HCT116 (cell line): Measurements from ENCODE around the gene SPATA3. TPM values are rescaled to one million over a fixed set of nuclear protein-coding genes. Genes with fewer than 3 reads are reported as not detected.

Source experiments
- ATAC-seq: fragments of 200-7000 bp; cut with Tn5 transposase; 2 replicates; pipeline ENCODE4 v1.9.1; 2020; ENCODE audit warnings: mild to moderate bottlenecking, moderate library complexity
- BruUV-seq: library from RNA; stranded (reverse); fragments of 400-500 nt; replicated peaks from 2 replicates; lab custom pipeline; 2021; lab: Mats Ljungman, UMichigan
- CTCF ChIA-PET: fragments of 300-600 bp; sonication (Branson Sonifier 250); formaldehyde crosslinking; loops from one replicate; lab custom pipeline; 2021; ENCODE audit warnings: antibody characterized with exemption; lab: Charles Lee
- POLR2A ChIA-PET: fragments of 300-600, 350-600 bp; sonication (Branson Sonifier 250); formaldehyde crosslinking; loops from one replicate; lab custom pipeline; 2021; ENCODE audit warnings: antibody characterized with exemption; lab: Charles Lee
- RAD21 ChIA-PET, 2 experiments: fragments of 300-600 bp; sonication (Branson Sonifier 250); formaldehyde crosslinking; loops; one replicate each; lab custom pipeline; 2023; ENCODE audit warnings: low total read pairs in 2 of 2; ENCODE audit not compliant: uncharacterized antibody in 2 of 2, unreplicated experiment in 2 of 2, low non-redundant PET in 1 of 2; lab: Charles Lee
- DNase-seq: peaks from one replicate; pipeline ENCODE4 v3.0.0-alpha.2; 2010; ENCODE audit warnings: low read depth, low spot score
- H2AFZ ChIP-seq: fragments of 200-600 bp; shearing (Covaris generic), sonication (generic); 2 replicates; pipeline ENCODE4 v1.6.1; 2017; ENCODE audit warnings: low read depth, mixed run types, mixed read lengths, antibody characterized with exemption, low read length; ENCODE audit not compliant: poor library complexity, severe bottlenecking
- H3K27ac ChIP-seq: 2 replicates; pipeline ENCODE4 v1.5.1; 2012; ENCODE audit warnings: low read depth, low read length
- H3K27me3 ChIP-seq: fragments of 200-600 bp; sonication (generic); 2 replicates; pipeline ENCODE4 v1.6.1; 2016; ENCODE audit warnings: mixed run types, low read length, mixed read lengths; ENCODE audit not compliant: insufficient read depth
- H3K36me3 ChIP-seq, 2 experiments: fragments of 200-500 bp in 1 of 2; fragments of 200-600 bp in 1 of 2; sonication (Bioruptor generic) in 1 of 2; sonication (generic) in 1 of 2; 2 replicates each; pipeline versions ENCODE4 v1.5.1 to v1.6.1; 2014 to 2016; ENCODE audit warnings: low read length in 2 of 2, inconsistent platforms in 1 of 2, mixed read lengths in 1 of 2, mixed run types in 1 of 2; ENCODE audit not compliant: insufficient read depth in 2 of 2, control insufficient read depth in 1 of 2
- H3K4me1 ChIP-seq, 2 experiments: fragments of 200-600 bp in 1 of 2; sonication (generic) in 1 of 2; 2 replicates each; pipeline versions ENCODE4 v1.5.1 to v1.6.1; 2012 to 2017; ENCODE audit warnings: low read length in 2 of 2, inconsistent platforms in 1 of 2, mild to moderate bottlenecking in 1 of 2, mixed read lengths in 1 of 2, mixed run types in 1 of 2, moderate library complexity in 1 of 2; ENCODE audit not compliant: insufficient read depth in 2 of 2, control insufficient read depth in 1 of 2
- H3K4me2 ChIP-seq: fragments of 200-600 bp; sonication (generic); 2 replicates; pipeline ENCODE4 v1.6.1; 2017; ENCODE audit warnings: mixed run types, low read length, mixed read lengths
- H3K4me3 ChIP-seq, 2 experiments: fragments of 200-600 bp in 1 of 2; sonication (generic) in 1 of 2; replicated peaks in 1 of 2; 2 replicates each; pipeline ENCODE4 v1.5.1; 2011 to 2016; ENCODE audit warnings: low read length in 2 of 2, control low read depth in 1 of 2, low read depth in 1 of 2, mild to moderate bottlenecking in 1 of 2, mixed read lengths in 1 of 2, mixed run types in 1 of 2
- H3K79me2 ChIP-seq: fragments of 200-600 bp; sonication (generic); 2 replicates; pipeline ENCODE4 v1.6.1; 2017; ENCODE audit warnings: mild to moderate bottlenecking, mixed run types, low read length, moderate library complexity, mixed read lengths; ENCODE audit not compliant: insufficient read depth
- H3K9ac ChIP-seq: fragments of 200-600 bp; sonication (generic); 2 replicates; pipeline ENCODE4 v1.6.1; 2016; ENCODE audit warnings: low read length, mixed read lengths
- H3K9me2 ChIP-seq: fragments of 200-600 bp; sonication (generic), shearing (Covaris generic); 2 replicates; pipeline ENCODE4 v1.6.1; 2017; ENCODE audit warnings: mixed run types, mild to moderate bottlenecking, moderate library complexity; ENCODE audit not compliant: insufficient read depth
- H3K9me3 ChIP-seq, 2 experiments: fragments of 200-500 bp in 1 of 2; fragments of 200-600 bp in 1 of 2; sonication (Bioruptor generic) in 1 of 2; sonication (generic) in 1 of 2; 2 replicates each; pipeline ENCODE4 v1.6.1; 2014 to 2017; ENCODE audit warnings: low read length in 2 of 2, mixed read lengths in 2 of 2, inconsistent platforms in 1 of 2, low read depth in 1 of 2, mild to moderate bottlenecking in 1 of 2, mixed run types in 1 of 2, moderate library complexity in 1 of 2; ENCODE audit not compliant: control insufficient read depth in 1 of 2, insufficient read depth in 1 of 2
- H4K20me1 ChIP-seq: fragments of 200-600 bp; sonication (generic), shearing (Covaris generic); 2 replicates; pipeline ENCODE4 v1.6.1; 2017; ENCODE audit warnings: mixed run types, mild to moderate bottlenecking, moderate library complexity; ENCODE audit not compliant: insufficient read depth
- CBX3 ChIP-seq: IDR thresholded peaks from 2 replicates; pipeline ENCODE4 v1.6.1; 2012; ENCODE audit warnings: low read depth
- CEBPB ChIP-seq: IDR thresholded peaks from 2 replicates; pipeline ENCODE4 v1.6.1; 2012; ENCODE audit warnings: low read depth
- EGR1 ChIP-seq: IDR thresholded peaks from 2 replicates; pipeline ENCODE4 v1.6.1; 2012; ENCODE audit warnings: low read depth
- ELF1 ChIP-seq: IDR thresholded peaks from 2 replicates; pipeline ENCODE4 v1.6.1; 2012; ENCODE audit warnings: low read depth, borderline replicate concordance
- EZH2 ChIP-seq: fragments of 200-600 bp; sonication (generic); IDR thresholded peaks from 2 replicates; pipeline ENCODE4 v1.6.1; 2017; ENCODE audit warnings: antibody characterized with exemption, mixed run types
- EZH2phosphoT487 ChIP-seq: fragments of 200-600 bp; IDR thresholded peaks from 2 replicates; pipeline ENCODE4 v1.6.1; 2018; ENCODE audit warnings: antibody characterized with exemption, borderline replicate concordance
- FOSL1 ChIP-seq: IDR thresholded peaks from 2 replicates; pipeline ENCODE4 v1.6.1; 2012; ENCODE audit warnings: low read depth
- JUND ChIP-seq: IDR thresholded peaks from 2 replicates; pipeline ENCODE4 v1.6.1; 2012
- POLR2AphosphoS5 ChIP-seq: IDR thresholded peaks from 2 replicates; pipeline ENCODE4 v1.6.1; 2011; ENCODE audit warnings: mild to moderate bottlenecking, low read depth, low read length, moderate library complexity
- RAD21 ChIP-seq: IDR thresholded peaks from 2 replicates; pipeline ENCODE4 v1.6.1; 2012; ENCODE audit warnings: low read depth, mild to moderate bottlenecking
- SIN3A ChIP-seq: IDR thresholded peaks from 2 replicates; pipeline ENCODE4 v1.6.1; 2012; ENCODE audit warnings: low read depth
- SP1 ChIP-seq: IDR thresholded peaks from 2 replicates; pipeline ENCODE4 v1.6.1; 2012; ENCODE audit warnings: low read depth
- SRF ChIP-seq: IDR thresholded peaks from 2 replicates; pipeline ENCODE4 v1.6.1; 2012; ENCODE audit warnings: low read depth
- ZFX ChIP-seq: fragments of 450-650 bp; IDR thresholded peaks from 2 replicates; pipeline ENCODE4 v1.6.1; 2017
- intact Hi-C: fragments of 100-400 bp; cut with micrococcal nuclease; formaldehyde crosslinking; loops from 2 replicates; pipeline ENCODE4 v1.10.0; 2022
- total RNA-seq: library from RNA; stranded (reverse); gene quantifications from one replicate; pipeline ENCODE4 v1.2.1, GENCODE V29; 2021; ENCODE audit not compliant: unreplicated experiment
- TF ChIP-seq, protein P1 (sequence below): IDR thresholded peaks from 2 replicates; pipeline ENCODE4 v1.6.1; 2011; ENCODE audit warnings: mild to moderate bottlenecking, low read length, moderate library complexity; ENCODE audit not compliant: insufficient replicate concordance; ENCODE audit errors: extremely low read depth
- TF ChIP-seq, protein P2 (sequence below), 3 experiments: fragments of 200-600 bp in 1 of 3; sonication (generic) in 1 of 3; IDR thresholded peaks in 2 of 3; conservative IDR thresholded peaks in 1 of 3; 2 replicates each; pipeline ENCODE4 v1.5.1; 2012 to 2017; ENCODE audit warnings: low read depth in 2 of 3, low read length in 2 of 3, antibody characterized with exemption in 1 of 3, borderline replicate concordance in 1 of 3, control low read depth in 1 of 3, mild to moderate bottlenecking in 1 of 3, mixed read lengths in 1 of 3, mixed run types in 1 of 3, moderate library complexity in 1 of 3; ENCODE audit not compliant: insufficient read depth in 1 of 3

Gene SPATA3
- total RNA-seq, 1 experiment from 2014 or later, result not detected

DNA sequence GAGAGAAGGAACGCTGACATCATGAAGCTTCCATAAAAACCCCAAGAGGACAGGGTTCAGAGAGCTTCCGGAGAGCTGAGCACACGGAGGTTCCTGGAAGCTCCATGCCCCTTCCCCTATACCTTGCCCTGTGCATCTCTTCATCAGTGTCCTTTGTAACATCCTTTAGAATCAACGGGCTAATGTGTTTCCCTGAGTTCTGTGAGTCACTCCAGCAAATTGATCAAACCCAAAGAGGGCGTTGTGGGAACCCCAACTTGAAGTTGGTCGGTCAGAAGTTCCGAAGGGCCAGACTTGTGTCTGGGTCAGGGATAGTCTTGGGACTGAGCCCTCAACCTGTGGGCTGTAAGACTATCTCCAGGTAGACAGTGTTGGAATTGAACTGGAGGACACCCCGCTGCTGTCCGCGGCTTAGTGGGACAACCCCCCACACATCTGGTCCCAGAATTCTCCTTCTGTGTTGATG lies 45.0 kb upstream of the SPATA3 start:
- ChIA-PET CTCF (no interaction called here), POLR2A (no interaction called here), RAD21 (no interaction called here)
- Histone ChIP-seq H3K9ac (no peak overlapping the region), H3K27ac (no peak overlapping the region), H3K4me1 (no peaks in the 10 kb centered on the region), H3K9me2 (no peaks in the 10 kb centered on the region), H4K20me1 (no peaks in the 10 kb centered on the region), H3K4me2 (no peak overlapping the region), H3K36me3 (no peaks in the 10 kb centered on the region), H3K27me3 (no peaks in the 10 kb centered on the region), H3K79me2 (no peaks in the 10 kb centered on the region), H2AFZ (no peak overlapping the region), H3K4me3 (no peak overlapping the region), H3K9me3 (no peaks in the 10 kb centered on the region)
- intact Hi-C loops, result no loop called here
- TF ChIP-seq ZFX (no peak), CBX3 (no peak), SP1 (no peak), POLR2AphosphoS5 (no peak), EGR1 (no peak), ELF1 (no peak), FOSL1 (no peak), SRF (no peak), CEBPB (no peak), JUND (no peak), SIN3A (no peak), EZH2phosphoT487 (no peak), EZH2 (no peak), RAD21 (no peak)
- TF ChIP-seq, protein P1, sequence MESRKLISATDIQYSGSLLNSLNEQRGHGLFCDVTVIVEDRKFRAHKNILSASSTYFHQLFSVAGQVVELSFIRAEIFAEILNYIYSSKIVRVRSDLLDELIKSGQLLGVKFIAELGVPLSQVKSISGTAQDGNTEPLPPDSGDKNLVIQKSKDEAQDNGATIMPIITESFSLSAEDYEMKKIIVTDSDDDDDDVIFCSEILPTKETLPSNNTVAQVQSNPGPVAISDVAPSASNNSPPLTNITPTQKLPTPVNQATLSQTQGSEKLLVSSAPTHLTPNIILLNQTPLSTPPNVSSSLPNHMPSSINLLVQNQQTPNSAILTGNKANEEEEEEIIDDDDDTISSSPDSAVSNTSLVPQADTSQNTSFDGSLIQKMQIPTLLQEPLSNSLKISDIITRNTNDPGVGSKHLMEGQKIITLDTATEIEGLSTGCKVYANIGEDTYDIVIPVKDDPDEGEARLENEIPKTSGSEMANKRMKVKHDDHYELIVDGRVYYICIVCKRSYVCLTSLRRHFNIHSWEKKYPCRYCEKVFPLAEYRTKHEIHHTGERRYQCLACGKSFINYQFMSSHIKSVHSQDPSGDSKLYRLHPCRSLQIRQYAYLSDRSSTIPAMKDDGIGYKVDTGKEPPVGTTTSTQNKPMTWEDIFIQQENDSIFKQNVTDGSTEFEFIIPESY, result no peak
- TF ChIP-seq, protein P2, sequence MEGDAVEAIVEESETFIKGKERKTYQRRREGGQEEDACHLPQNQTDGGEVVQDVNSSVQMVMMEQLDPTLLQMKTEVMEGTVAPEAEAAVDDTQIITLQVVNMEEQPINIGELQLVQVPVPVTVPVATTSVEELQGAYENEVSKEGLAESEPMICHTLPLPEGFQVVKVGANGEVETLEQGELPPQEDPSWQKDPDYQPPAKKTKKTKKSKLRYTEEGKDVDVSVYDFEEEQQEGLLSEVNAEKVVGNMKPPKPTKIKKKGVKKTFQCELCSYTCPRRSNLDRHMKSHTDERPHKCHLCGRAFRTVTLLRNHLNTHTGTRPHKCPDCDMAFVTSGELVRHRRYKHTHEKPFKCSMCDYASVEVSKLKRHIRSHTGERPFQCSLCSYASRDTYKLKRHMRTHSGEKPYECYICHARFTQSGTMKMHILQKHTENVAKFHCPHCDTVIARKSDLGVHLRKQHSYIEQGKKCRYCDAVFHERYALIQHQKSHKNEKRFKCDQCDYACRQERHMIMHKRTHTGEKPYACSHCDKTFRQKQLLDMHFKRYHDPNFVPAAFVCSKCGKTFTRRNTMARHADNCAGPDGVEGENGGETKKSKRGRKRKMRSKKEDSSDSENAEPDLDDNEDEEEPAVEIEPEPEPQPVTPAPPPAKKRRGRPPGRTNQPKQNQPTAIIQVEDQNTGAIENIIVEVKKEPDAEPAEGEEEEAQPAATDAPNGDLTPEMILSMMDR (IDR thresholded peaks at IDR 0.05 in 2 of 3, conservative IDR thresholded peaks at IDR 0.05 in 1 of 3; ENCODE audit: borderline replicate concordance in 1 of 3, insufficient read depth in 1 of 3, low read depth in 2 of 3, low read length in 2 of 3), result no peak
- BruUV-seq, result no TSS peak
- DNase-seq, result no peak
- no peak for ATAC-seq
